HG03442 (cell line): ENCODE results near the gene RBBP8NL.

Experiments
- ATAC-seq: cut with Tn5 transposase; IDR thresholded peaks from one replicate; pipeline ENCODE4 v1.9.1; 2021; ENCODE audit warnings: mild to moderate bottlenecking, moderate library complexity; ENCODE audit not compliant: unreplicated experiment

RBBP8NL gene

DNA sequence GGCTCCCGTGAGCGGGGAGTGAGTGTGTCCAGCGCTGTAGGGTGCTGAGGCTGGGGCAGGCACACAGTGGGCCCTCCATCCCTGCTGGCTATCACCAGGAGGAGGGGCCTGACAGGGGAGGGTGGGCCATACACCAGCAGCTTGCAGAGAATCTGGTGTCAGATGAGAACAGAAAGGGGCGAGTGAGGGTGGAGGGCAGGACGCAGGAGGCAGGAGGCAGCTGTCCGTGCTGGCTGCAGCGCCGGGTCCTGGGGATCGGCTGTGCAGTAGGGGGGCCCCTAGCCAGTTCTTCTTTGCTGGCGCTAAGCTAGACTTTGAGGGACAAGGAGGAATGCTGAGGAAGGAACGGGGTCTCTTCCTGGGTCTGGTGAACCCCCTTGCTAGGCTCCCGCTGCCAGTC, 18.7 kb downstream of the RBBP8NL start:
- no peak for ATAC-seq

DNA sequence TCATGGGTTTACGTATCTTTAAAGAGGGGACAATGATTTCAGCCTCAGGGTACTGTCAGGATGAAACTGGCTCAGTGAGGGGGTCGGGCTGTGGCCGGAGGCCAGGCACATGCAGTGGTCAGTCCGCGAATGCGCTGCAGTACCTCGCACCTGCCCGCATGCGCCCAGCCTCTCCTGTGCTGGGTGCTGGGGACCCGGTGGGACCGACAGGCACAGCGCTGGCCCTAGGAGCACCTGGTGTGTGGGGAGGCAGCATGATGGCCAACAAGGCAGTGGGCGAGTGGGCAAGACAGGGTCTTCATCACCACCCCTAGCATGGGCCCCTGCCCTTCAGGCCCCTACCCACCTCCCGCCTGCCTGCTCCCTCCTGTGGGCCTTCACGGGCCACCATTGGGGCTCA, 19.3 kb downstream of the RBBP8NL start:
- ATAC-seq = no peak

DNA sequence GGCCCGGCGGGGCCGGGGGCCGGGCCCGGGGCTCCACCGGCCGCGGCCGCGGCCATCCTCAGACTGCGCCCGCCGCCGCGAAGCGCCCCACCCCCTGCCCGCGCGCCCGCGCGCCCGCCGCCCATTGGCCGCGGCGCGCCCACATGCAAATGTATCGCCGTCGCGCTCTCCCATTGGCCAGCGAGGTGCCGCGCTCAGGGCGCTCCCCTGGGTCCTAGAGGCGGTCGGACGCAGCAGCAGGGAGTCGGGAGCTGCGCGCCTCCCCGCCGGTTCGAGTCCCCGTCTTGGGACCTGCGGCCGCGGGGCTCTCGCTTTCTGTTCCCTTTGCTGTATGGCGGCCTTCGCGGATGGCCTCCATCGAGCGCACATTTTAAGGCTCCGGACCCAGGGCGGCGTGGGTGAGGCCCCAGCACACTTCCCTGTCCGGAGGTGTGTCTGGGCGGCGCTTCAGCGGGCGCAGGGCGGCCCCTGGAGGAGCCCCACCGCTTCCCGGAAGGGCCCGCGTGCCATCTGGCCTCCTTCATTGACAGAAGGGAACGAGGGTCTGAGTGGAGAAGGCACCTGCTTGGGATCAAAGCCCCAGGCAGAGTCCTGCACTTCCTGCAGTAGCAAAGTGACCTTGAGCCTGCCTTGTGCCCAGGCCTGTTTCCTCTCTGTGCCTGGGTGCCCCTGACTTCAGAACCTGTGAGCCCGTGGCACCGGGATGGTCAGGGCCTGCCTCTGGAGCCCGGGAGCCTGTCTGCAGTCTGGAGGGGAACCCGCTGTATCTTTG, 19.9 kb downstream of the RBBP8NL start, which contains the start of gene CABLES2:
Gene CABLES2, minus strand, starts transcription at position 65 of the 772 bp plus-strand sequence. Its CDS starts 9 bp downstream, at position 56.
- peak; percentile 84 for ATAC-seq

DNA sequence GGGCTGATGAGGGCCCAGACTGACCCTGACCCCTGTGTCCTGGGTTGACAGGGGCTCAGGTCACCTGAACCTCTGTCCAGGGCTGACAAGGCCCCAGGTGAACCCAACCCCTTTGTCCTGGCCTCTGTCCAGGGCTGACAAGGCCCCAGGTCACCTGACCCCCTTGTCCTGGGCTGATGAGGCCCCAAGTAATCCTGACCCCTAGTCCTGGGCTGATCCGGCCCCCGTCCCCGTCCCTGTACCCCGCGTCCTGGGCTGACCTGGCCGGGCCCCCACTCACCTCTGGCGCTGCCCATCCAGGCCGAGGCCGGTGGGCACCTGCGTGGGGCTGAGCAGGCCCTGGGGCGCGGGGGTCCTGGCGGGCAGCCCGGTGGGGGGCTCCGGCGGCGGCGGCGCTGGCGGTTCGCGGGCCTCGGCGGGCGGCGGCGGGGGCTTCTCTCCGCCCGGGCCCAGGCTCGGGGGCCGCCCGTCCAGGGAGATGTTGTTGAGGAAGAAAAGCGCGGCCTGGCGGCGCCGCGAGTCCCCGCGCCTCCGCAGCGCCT, 20.6 kb downstream of the RBBP8NL start:
- ATAC-seq = peak; percentile 7

DNA sequence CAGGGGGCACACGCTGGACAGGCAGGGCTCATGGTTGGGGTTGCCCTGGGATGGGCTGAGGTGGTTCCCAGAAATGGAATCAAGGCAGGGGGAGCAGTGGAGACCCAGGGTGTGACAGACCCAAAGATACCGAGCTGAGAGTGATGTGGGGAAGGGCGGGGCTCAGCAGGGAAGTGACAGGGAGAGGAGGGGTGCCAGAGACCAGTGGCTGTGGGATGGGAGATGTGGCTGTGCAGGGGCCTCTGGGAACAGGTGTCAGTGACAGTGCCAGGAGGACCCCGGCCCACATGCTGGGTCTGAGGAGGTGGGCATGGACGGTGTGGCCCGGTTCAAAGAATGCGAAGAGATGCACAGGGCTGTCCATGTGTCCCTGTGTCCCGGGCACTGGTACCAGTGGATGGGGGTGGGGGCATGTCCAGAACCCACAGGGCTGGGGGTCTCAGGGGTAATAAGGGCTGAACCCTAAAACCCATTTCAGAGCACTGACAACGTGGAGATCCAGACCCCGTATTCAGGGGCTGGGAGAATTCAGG, 21.3 kb downstream of the RBBP8NL start:
- no peak for ATAC-seq

DNA sequence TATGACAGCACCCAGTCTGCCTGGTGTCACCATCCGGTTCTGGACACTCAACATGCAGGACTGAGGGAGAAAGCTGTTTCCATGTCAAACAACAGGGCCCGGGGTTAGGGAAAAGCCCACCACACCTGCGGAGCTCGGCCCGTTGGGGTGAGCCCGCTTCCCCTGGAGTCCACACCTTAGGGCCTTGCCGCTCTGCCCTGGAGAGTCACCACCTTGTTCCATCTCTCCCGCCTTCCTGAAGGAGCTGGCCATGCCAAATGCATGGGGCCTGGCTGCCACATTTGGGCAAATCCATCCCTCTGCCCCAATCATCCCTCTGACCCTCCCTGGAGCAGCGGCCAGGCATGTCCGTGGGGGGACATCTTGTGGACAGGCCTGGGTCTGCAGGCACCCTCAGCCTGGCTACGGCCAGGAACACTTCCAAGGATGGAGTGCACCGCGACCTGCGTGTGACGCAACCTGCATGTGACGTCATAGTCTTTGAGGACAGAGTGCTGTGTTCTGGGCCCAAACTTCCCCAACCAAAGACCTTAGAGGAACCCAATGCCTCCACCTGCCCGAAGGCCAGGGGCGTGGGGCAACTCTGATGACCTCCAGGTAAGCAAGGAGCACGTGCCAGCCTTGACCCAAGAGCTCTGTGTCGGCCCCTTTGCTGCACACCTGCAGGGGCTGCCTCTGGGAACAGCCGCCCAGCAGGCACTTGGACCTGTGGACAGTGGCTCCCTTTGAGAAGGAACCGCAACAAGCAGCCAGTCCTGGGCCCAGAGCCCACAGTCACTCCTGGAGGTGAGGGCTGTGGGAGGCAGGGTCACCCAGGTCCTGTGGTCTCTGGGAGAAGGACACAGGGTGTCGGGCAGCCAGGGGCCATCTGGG, 22.0 kb downstream of the RBBP8NL start:
- ATAC-seq = no peak

DNA sequence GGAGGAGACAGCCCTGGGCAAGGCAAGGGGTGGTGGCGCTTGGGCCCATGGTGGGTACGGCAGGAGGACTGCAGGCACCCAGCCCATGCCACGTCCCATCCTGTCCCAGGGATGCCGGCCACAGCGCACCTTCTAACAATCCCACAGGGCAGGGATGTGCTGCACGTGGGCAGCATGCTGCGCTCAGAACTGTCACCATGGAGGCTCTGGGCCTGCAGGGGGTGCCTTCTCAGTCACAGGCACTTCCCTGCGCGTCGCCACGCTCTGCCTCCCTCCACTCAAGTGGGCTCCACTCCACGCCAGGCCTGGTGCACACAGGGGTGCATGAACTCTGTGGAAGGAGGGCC, 22.6 kb downstream of the RBBP8NL start:
- no peak for ATAC-seq

DNA sequence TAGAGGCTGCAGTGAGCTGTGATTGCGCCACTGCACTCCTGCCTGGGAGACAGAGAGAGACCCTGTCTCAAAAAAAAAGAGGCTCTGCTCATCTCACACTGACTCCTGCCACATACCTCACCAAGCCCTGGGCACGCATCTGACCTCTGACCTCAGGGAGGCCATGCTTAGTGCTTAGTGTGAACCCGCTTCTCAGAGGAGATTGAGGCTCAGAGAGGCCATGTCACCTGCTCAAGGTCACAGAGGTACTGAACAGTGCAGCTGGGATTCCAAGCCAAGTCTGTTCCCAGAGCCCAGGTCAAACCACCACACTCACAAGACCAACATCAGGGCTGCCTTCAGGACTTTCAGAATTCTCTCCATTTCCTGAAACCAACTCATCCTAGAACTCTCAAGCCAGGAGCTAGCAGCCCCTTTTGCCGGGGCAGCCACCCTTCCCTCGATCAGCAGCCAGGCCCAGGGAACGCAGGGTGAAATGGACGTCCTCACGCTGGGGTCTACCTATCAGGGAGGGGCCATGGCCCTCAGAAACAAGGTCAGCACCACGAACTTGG, 23.1 kb downstream of the RBBP8NL start:
- no peak for ATAC-seq

DNA sequence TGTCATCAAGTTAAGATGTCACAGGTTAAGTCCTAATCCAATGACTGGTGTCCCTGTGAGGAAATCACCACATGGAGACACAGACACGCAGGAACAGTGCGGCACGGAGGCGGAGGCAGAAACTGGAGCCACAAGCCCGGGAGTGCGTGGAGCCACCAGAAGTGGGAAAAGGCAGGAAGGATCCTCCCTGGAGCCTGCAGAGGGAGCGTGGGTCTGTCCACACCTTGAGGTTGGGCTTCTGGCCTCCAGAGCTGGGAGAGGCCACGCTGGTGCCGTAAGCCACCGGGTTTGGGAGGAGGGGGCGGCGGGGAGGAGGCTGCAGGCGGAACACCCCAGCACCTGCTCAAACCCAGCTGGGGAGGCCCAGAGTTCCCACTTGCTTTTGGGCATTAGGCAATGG, 24.0 kb downstream of the RBBP8NL start:
- no peak for ATAC-seq

DNA sequence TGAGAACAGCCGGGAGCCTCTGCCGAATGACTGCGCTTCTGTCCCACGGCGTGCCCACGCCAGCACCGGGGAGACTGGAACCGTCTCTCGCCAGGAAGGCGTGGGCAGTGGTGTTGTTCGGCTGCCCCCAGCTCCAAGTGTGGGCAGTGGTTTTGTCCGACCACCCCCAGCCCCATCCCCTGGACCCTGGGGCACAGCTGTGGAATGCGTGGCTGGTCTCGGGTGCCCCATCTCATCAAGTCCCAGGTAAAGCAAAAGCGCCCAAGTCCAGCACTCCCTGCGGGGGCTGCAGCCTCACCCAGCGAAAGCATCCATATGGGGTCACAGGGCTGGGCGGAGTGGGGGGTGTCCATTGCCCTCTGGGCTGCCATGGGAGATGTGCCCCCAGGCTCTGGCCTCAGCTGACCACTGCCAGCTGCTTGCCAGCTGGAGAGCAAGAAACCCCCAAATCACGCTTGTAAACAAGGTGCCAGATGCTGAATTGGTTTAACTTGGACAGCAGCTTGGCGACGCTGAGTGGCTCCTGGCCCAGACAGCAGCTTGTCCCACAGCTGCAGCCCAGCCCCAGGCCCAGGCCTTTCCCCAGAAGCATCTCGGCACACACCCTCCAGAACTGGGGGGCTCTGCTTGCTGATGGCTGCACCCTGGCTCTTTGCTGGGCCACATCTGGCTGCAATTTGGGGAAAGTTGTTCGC, 24.7 kb downstream of the RBBP8NL start:
- no peak for ATAC-seq

DNA sequence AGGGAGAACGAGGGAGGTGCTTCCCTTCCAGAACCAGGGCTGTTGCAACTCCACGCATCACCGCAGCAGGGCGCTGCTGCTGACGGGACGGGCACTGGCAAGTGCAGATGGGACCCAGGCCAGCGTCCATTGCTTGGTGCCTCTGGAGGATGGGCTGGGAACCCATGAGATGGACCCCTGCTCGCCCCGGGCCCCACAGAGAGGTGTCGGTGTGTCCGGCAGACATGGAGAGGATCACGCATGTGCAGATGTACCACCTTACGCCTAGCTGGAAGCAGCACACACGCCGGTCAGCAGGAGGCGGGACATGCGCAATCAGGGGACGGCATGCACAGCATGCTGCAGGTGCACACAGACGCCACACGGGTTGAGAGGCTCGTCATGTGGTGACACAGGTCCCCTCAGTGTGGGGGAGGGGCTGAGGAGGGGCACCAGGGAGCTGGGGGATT, 26.0 kb downstream of the RBBP8NL start:
- ATAC-seq = no peak

DNA sequence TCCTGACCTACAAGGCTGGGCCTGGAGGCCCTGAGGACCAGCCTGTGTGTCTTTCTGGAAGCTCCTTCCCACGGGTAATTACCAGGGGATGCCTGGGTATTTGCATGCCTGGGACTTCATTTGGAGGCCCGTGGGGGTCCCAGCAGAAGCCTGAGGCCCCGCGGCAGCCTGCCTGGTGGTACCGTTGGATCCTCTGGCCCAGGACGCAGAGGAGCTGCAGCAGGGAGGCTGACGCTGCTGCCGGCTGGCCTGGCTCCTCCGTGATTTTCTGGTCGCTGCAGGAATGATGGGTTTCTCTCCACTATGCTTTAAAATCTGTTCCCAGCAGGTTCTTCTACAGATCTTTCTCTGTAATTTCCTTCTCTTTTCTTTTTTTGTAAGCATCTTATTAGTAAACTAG, 26.8 kb downstream of the RBBP8NL start:
- ATAC-seq = no peak

DNA sequence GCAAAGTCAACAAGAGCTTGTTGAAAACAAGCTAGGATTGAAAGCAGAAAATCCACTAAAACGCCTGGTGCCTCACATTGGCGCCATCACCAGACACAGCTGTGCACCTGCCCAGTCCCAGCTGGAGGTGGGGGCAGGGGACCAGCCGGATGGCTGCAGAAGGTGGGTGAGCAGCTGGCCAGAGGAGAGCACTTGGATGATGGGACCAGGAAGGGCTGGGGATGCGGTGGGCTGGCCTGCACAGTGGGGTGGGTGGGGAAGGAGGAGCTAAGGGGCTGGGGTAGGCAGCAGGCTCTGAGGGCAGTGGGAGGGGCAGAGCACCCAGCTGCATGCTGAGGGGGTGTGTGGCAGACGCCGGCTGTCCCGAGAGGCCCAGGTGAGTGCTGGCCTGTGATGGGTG, 27.3 kb downstream of the RBBP8NL start:
- ATAC-seq = no peak

DNA sequence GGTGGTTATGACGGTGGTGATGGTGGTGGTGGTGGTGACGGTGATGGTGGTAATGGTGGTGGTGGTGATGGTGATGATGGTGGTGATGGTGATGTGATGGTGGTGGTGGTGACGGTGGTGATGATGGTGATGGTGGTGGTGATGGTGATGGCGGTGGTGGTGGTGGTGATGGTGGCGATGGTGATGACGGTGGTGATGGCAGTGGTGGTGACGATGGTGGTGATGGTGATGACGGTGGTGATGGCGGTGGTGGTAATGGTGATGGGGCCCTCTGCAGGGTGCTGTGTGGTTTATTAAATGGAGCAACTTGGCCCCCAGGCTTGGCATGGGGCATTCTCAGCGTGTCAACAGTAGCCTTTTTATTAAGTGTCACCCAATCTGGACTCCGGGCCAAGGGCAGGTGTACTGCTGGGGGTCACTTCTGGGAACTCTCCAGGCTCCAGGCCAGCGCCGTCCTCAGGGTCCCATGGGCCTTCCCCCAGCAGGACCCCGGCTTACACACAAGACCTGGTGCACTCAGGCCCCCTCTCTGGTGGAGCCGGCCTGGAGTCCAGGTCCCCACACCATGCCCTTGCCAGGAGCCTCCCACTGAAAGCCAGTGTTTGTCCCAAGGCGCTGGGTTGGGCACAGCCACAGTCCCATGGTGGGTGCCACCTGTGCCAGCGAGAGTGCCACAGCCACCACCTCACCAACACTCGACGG, 29.1 kb downstream of the RBBP8NL start:
- ATAC-seq = no peak

DNA sequence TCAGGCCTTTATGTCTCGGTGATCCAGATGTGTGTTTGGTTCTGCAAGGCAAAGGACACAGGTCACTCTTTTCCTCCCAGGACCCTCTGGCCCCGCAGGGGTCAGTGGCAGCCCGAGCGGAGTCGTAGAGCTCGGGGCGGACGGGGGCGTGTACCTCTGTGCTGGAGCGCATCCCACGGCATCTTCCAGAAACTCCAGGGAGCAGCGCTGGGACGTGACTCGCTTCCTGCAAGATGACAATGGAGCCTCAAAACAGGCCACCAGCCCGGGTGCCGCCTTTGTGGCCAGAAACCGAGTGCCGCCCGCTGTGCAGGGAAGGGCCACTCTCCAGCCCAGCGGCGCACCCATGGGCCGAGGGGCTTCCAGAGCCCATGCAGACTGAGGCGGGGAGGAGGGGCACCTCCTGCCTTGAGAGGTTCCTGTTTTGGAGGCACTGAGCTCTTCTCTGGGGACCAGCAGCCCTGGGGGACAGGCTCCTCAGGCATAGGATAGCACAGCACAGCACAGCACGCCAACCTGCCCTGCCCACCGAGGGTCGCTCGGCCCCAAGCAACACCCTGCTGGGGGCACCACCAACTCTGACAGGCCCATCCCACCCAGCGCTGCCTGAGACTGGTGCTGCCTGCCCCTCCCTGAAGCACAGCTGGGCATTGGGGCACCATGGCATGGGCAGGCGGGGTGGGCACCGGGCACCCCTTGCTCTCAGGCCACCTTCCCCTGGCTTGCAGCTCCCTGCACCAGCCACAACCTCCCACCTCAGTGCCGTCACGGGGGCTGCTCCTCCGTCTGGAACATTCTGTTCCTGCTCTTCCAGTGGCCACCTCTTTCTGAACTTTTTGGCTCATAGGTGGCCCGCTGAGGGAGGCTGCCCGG, 30.7 kb downstream of the RBBP8NL start:
- ATAC-seq = no peak

DNA sequence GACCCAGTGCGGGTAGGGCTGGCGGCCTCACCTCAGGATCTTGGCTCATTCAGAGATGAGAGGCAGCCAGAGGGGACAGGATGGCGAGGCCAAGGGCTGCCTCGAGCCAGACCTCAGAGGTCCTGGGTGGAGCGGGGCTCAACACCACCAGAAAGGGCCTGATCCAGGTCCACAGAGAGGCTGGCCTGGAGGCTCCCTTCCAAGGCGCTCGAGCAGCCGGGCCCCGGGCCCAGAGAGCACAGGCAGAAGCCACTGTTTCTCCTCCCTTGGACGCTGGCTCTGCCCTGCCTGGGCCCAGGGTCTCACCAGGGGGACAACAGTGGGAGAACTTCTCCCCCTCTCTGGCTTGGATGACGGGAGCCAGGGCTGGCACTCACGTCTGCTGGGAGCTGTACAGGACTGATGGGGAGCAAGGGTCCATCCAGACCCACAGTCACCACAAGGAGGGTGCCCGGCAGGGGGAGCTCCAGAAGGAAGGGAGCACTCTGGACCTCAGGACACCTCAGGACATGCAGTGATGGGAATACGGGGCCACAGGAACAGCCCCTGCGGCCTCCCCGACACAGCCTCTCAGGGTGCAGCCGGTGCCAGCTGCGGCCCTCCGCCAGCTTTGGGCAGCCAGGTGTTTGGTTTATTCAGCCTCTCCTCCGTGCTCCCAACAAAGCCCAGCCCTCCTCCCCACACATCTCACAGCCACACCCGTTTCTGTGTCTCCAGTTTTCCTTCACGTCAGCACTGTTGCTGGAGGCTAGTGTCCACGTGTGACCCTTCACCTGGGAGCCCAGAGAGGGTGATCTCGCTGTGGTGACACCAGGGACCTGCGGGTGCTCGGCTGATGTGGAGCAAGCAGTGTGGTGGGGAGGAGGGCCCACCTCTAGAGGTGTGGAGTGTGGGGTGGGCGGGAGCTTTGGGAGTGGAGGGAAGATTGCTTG, 31.8 kb downstream of the RBBP8NL start:
- no peak for ATAC-seq

DNA sequence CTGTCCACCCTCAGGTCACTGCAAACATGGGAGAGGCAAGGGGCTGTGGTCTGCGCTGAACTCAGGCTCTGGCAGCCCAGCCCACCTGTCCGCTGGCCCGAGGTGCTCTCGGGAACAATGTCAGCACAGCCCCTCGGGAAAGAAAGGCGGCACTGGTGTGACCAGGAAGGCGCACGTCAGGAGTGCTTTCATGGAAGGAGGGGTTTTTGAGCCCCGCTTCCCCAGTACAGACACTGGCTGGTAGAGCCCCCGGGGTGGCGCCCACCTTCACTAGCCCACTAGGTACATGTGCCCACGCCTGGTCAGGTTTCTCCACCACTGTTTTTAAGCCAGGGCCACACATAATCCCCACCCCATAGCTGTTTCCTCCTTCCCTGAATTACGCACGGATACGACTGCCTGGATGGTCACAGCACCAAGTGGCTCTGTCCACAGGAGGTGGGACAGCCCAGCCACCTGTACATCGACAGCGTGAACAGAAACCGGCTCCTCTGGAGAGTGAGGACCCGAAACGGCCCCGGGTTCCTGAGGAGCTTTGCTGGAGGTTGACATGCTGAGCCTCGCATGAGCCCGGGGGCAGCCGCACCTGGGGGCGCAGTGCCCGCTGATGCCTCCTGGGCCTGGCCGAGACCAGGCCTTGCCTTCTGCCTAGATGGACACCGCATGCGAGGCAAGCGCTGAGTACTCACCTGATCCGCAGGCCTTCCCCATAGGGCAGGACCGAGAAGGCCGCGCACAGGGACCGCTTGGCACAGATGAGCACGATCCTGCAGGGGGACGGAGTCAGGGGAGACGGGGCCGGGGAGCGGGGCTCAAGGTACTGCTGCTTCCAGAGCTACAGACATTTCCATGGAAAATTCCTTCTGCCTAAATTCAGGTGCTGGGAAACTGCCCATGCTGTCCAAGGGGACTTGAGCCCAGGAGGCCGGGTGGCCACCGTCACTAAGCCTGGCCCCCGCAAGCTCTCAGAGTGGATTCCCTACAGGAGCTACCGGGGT, 32.8 kb downstream of the RBBP8NL start:
- no peak for ATAC-seq
